ENCODE results near the gene DNAJC8. TPM values are rescaled to one million over a fixed set of nuclear protein-coding genes. Genes with fewer than 3 reads are reported as not detected.
A peak's percentile ranks its signal among the peaks of the same experiment; 100 is the strongest.

The DNAJC8 gene
- total RNA-seq, 1 donor from 2014 or later, result 54.1 TPM

- no peak for DNase-seq (ENCODE audit: low spot score)
- intact Hi-C loops (cut with DNase I), result no loop called here
Observed at GRCh38 chr1:28178690-28179485, 53.9 kb downstream of the DNAJC8 start.

GRCh38 chr1:28176492-28177470, 56.0 kb downstream of the DNAJC8 start, which contains the start of gene PTAFR:
TSS of gene PTAFR (minus strand) at chr1:28176690. CDS start at chr1:28151021, 25,669 bp downstream.
- intact Hi-C loops (cut with DNase I), result no loop called here
- peak; percentile 84 for DNase-seq (ENCODE audit: low spot score)

GRCh38 chr1:28175955-28176485, 56.8 kb downstream of the DNAJC8 start:
- intact Hi-C loops (cut with DNase I), result no loop called here

GRCh38 chr1:28173980-28174297, 58.9 kb downstream of the DNAJC8 start:
- no peak for DNase-seq (ENCODE audit: low spot score)
- intact Hi-C loops (cut with DNase I), result no loop called here

More at GRCh38 chr1:28175955-28176485, 56.8 kb downstream of the DNAJC8 start:
- no peak for DNase-seq (ENCODE audit: low spot score)

- no peak for DNase-seq (ENCODE audit: low spot score)
- intact Hi-C loops (cut with DNase I), result no loop called here
Observed at GRCh38 chr1:28173151-28173979, 59.5 kb downstream of the DNAJC8 start.

- DNase-seq (ENCODE audit: low spot score), result no peak
- intact Hi-C loops (cut with DNase I), result no loop called here
Observed at GRCh38 chr1:28172713-28173150, 60.1 kb downstream of the DNAJC8 start.

DNA sequence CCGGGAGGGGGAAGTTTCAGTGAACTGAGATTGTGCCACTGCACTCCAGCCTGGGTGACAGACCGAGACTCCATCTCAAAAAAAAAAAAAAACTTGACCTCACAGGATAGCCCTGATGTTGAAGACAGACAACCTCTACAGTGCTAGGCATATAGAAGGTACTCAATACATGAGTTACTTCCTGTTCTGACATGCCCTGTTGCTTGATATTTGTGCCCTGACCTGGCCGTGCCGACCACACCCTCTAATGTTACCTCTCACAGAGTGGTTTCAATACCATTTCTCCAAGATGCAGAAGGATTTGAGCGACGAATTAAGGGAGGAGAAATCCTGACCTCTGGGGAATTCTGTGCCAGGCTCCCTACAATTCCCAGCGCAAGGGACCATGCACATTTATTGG, 61.6 kb downstream of the DNAJC8 start:
- intact Hi-C loops (cut with DNase I), result no loop called here
- no peak for DNase-seq (ENCODE audit: low spot score)

DNA sequence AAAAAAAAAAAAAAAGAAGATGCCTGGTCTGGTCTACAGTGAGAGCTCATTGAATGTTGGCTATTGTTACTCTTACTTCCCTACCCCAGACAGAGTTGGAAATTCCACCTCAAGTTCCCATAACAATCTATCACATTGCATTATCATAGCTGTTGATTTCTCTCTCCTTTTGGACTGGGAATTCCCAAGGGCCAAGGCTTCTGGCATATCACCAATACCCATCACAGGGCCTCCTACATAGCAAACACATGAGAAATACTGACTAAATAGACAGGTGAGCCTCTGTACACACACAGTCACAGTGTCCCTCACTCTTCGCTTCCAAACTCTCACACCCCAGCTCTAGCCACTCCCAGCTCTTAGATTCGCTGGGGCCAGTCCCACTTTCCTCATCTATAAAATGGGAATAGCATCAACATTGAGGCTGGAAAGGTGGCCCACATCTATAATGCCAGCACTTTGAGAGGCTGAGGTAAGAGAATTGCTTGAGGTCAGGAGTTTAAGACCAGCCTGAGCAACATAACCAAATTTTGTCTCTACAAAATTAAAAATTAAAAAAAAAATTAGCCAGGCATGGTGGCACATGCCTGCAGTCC, 62.7 kb downstream of the DNAJC8 start:
- no peak for DNase-seq (ENCODE audit: low spot score)
- intact Hi-C loops (cut with DNase I), result no loop called here

DNA sequence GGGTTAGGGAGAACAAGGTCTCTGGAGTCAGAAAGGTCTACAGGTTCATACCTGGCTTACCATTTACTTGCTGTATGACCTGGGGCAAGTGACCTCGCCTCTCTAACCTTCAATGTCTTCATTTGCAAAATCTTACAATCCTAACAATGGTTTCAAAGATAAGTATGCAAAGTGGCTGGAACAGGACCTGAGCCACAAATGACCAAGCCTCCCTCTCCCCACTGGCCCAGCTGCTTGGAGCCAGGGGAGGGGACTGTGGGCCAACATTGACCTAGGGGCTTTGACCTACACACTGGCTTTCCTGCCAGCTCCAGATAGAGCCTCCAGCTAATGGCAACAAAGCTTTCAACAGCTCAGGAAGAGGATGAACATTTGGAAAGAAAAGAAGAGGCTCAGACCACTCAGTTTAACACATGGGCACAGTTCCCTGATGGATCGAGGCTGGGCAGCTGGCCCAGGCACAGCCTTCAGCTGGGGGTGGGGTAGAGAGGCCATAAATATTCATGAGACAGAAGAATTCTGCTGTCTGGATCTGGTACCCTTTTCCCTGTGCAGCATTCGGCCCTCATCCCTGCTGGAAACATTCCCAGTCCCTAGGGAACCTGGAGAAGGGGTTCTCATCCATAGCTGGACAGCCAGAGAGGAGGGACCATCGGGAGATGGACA, 69.2 kb downstream of the DNAJC8 start:
- no peak for DNase-seq (ENCODE audit: low spot score)
- intact Hi-C loops (cut with DNase I), result no loop called here

GRCh38 chr1:28162151-28162550, 70.7 kb downstream of the DNAJC8 start:
- intact Hi-C loops (cut with DNase I), result no loop called here
- DNase-seq (ENCODE audit: low spot score), result no peak

GRCh38 chr1:28161751-28162150, 71.1 kb downstream of the DNAJC8 start:
- intact Hi-C loops (cut with DNase I), result no loop called here
- DNase-seq (ENCODE audit: low spot score), result no peak

GRCh38 chr1:28160782-28161266, 72.0 kb downstream of the DNAJC8 start:
- intact Hi-C loops (cut with DNase I), result no loop called here
- no peak for DNase-seq (ENCODE audit: low spot score)

- DNase-seq (ENCODE audit: low spot score), result no peak
- intact Hi-C loops (cut with DNase I), result no loop called here
Observed at GRCh38 chr1:28159680-28160079, 73.1 kb downstream of the DNAJC8 start.

- intact Hi-C loops (cut with DNase I), result no loop called here
- DNase-seq (ENCODE audit: low spot score), result no peak
Observed at GRCh38 chr1:28159243-28159642, 73.6 kb downstream of the DNAJC8 start.

GRCh38 chr1:28157894-28158293, 74.9 kb downstream of the DNAJC8 start:
- intact Hi-C loops (cut with DNase I), result no loop called here
- no peak for DNase-seq (ENCODE audit: low spot score)

DNA sequence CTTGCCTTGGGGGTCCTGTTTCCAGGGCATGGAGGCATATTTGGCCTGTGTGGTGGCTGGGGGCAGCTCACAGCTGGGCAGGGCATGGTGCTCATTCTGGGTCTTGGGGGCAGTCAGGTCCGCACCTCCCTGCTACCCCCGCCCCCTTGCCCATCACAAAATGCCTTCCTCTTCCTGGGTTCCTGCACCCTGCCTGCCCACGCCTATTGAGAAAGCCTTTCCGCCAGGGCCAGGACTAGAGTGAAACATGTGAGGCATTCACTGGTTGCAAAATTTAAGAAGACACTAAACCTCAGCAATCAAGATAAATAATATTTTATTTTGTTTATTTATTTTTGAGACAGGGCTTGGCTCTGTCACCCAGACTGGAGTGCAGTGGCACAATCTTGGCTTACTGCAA, 76.0 kb downstream of the DNAJC8 start:
- DNase-seq (ENCODE audit: low spot score), result peak; percentile 78

GRCh38 chr1:28155628-28156027, 77.2 kb downstream of the DNAJC8 start:
- intact Hi-C loops (cut with DNase I), result no loop called here
- no peak for DNase-seq (ENCODE audit: low spot score)

More for the DNA sequence above, 76.0 kb downstream of the DNAJC8 start:
- intact Hi-C loops (cut with DNase I), result no loop called here

GRCh38 chr1:28154078-28154594, 78.7 kb downstream of the DNAJC8 start:
- no peak for DNase-seq (ENCODE audit: low spot score)

More at GRCh38 chr1:28154078-28154594, 78.7 kb downstream of the DNAJC8 start:
- intact Hi-C loops (cut with DNase I), result no loop called here

Measured in cardiac septum (tissue), 1 donor.